NCI-H2227 (cell line): Measurements from ENCODE around the gene MRPL41.
"Not testable (repeated sequence)": the region's sequence is repeated elsewhere in the genome, so short reads cannot be mapped to it uniquely, and the experiment has no call there.

Source experiments
- DNase-seq: peaks from one replicate; lab custom pipeline; 2025; ENCODE audit not compliant: unreplicated experiment; lab: John Stamatoyannopoulos, UW

The MRPL41 gene

GRCh38 chr9:137581361-137582285 is 29.9 kb downstream of the MRPL41 start:
- DNase-seq: no peak

DNA sequence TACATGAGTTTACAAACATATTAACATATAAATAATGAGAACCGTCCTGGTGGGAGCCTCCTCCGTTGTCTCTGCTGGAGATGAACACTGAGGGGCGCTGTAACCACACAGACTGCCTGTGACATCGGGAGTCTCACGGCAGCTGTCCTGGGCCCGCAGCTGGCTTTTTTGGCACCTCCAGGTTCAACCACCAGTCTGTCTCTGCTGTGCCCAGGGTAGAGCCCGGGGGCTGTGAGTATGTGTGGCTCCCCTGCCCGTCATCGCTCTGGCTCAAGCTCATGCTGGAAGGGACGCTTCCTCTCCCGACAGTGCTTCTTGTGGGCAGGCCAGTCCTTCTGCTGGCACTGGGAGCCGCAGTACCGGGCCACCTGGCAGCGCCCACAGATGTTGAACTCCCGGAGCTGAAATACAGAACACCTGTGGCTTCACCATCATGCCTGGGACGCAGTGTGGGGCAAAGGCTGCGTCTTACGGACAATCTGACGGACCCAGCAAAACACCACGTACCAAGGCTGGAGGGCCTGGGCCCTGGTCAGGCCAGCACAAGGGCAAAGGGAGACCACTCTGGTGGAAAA is 30.7 kb downstream of the MRPL41 start:
- DNase-seq: no peak

DNA sequence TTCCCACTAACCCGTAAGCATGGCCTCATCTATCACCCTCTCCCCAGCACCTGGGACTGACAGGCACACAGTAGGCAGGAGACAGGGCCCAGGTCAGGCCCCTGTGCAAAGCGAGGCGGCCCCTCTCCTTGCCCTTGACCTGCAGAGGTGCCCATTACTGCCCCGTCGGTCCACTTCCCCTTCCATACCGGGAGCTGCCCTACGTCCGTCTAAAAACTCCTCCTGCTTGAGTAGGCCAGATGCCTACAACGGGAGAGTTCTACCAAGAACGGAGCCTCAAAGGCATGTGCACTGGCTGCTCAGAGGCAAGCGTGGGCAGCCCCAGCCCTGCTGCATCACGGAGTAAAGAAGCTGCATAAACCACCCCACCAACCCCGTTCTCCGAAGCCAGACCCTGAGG is 31.7 kb downstream of the MRPL41 start:
- no peak for DNase-seq

DNA sequence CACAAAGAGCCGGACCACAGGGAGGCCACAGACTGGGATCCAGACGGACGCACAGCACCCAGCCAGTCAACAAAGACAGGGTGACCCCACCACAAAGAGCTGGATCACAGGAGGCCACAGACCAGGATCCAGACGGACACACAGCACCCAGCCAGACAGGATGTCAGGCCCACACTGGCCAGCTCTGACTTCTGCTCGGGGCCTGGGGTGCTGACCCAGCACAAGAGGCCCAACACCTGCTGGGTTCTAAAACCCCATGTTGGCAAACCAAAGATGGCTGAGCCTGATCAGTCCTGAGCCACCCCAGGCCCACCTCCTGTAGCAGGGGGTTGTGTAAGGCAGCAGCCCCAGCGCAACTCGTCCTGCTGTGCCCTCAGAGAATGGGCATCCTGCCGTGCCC is 32.3 kb downstream of the MRPL41 start:
- DNase-seq: no peak

GRCh38 chr9:137586854-137587253 is 35.2 kb downstream of the MRPL41 start:
- DNase-seq: no peak

GRCh38 chr9:137588311-137588710 is 36.6 kb downstream of the MRPL41 start:
- no peak for DNase-seq

DNA sequence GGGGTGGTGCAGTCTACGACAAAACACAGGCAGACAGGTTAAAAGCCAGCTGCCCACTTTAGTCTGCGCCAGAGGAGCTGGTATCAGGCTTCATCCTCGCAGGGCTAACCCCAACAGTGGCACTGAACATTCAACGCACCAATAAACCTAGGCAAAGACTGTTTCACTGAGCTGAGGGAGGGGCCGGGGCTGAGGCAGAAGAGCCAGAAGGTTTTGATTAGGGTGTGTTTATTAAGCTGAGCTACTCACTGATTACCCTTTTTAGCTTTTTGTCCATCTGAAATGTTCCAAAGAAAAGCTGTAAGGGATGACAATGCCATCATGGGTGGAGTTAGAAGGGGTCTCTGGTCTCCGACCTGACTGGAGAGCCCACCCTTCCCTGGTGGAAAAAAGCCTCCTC is 37.2 kb downstream of the MRPL41 start:
- DNase-seq: no peak

GRCh38 chr9:137589441-137590122 is 37.9 kb downstream of the MRPL41 start:
- DNase-seq: no peak

- no peak for DNase-seq
These were observed 38.4 kb downstream of the MRPL41 start for GRCh38 chr9:137590123-137590468.

DNA sequence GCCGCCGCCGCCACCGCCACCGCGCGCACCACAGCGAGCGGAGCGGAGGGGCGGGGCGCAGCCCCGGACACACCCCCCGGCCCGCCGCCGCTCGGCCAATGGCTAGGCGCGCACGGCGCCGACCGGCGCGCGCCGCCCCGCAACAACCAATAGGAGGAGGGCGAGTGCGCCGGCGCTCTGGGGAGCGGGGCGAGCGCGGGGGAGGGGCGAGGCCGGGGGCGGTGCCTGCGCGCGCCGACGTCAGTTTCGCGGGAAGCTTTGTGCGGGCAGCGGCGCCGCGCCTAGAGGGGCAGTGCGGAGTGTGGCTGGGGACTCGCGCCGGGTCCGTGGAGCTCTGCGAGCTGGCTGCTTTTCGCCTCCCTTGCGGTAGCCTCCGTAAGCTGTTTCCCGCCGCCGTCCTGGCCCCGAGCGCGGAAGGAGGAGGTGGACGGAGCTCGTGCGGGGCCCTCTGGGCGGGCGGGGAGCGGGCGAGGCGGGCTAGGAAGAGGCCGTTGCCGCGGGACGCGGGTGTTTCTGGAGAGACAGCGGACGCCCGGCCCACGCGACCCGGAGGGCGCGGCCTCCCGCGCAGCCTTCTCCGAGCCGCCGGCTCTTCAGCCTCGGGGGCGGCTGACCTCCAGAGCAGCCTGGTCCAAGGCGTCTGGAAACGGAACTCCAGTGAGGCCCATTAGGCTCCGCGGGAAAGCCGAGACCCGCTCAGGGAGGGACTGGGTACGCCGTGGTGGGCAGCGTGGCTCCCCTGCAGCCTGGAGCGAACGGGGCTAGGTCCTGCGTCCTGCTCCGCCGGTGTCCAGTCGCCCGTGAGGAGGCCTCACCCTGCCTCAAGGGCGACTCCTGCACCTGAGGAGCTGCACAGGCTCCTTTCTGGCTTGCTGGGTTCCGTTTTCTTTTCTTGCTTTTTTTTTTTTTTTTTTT is 39.0 kb downstream of the MRPL41 start, which contains the start of gene ZMYND19:
TSS of gene ZMYND19 (minus strand) at position 44 of the 915 bp plus-strand sequence. CDS start 249 bp downstream, outside the sequence.
- DNase-seq: peak; percentile 89

DNA sequence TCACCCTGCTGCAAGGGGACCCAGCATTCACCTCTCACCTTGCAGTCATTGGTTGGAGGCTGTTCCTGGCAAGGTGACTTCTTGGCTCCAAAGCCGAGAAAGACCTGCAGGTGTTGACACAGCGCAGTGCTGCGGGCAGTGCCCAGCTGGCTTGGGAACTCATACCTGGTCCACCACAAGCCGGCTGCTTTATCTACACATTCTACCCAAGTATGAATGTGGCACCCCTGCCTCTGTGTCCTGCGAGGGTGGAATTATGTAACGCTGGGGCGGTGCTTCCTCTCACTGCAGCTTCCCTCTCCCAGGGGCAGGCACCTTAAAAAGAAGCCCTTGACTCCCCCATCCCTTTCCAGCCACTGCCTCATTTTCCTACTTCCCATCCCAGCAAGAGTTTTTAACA is 41.1 kb downstream of the MRPL41 start:
- no peak for DNase-seq

DNA sequence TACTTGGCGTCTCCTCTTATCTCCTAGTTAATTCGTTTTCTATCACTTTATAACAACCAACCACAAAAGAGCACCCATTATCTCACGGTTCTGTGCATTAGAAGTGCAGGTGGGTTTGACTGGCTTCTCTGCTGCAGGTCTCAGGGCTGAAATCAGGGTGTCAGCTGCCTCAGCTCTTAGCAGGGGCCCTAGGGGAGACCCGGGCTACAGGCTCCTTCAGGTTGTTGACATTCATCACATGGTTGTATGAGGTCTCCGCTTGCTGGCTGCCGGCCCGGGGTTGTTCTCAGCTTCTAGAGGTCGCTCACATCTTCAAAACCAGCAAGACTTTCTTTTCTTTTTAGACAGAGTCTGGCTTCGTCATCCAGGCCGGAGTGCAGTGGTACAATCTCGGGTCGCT is 41.5 kb downstream of the MRPL41 start:
- DNase-seq: no peak

DNA sequence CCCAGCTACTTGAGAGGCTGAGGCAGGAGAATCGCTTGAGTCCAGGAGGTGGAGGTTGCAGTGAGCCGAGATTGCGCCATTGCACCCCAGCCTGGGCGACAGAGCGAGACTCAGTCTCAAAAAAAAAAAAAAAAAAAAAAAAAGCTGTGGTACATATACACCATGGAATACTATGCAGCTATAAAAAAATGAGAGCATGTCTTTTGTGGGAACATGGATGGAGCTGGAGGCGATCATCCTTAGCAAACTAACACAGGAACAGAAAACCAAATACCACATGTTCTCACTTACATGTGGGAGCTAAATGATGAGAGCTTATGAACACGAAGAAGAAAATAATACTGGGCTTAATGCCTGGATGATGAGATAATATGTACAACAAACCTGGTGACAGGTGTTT is 44.9 kb downstream of the MRPL41 start:
- not testable (repeated sequence) for DNase-seq

DNA sequence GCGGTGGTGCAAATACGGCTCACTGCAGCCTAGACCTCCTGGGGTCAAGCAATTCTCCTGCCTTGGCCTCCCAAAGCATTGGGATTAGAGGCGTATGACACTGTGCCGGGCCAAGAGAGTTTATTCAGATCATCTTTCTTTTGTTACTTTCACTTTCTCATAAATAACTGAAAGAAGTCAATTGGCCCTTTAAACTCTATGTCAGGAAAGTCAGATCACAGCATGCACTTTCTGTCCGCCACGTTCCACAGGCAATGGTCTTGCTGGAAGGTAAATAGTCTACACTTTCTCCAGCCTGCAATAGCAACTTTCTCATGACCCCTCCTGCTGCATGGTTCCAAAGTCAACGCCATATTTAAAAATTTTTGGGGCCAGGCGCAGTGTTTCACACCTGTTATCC is 47.3 kb downstream of the MRPL41 start:
- no peak for DNase-seq
